HEK293T (cell line): Measurements from ENCODE around the gene PDGFRB.

Experiments used
- ARNT ChIP-seq: fragments of 450-650 bp; IDR thresholded peaks from 2 replicates; pipeline ENCODE4 v1.6.1; 2017; ENCODE audit warnings: mild to moderate bottlenecking
- BHLHE40 ChIP-seq: fragments of 450-650 bp; IDR thresholded peaks from 2 replicates; pipeline ENCODE4 v1.6.1; 2016; ENCODE audit warnings: mild to moderate bottlenecking, moderate library complexity, borderline replicate concordance
- ELF4 ChIP-seq: fragments of 450-650 bp; IDR thresholded peaks from 2 replicates; pipeline ENCODE4 v1.6.1; 2017; ENCODE audit warnings: antibody characterized with exemption
- FOXA1 ChIP-seq: fragments of 450-650 bp; IDR thresholded peaks from 2 replicates; pipeline ENCODE4 v1.6.1; 2016; ENCODE audit warnings: mild to moderate bottlenecking
- FOXK2 ChIP-seq: fragments of 450-650 bp; IDR thresholded peaks from 2 replicates; pipeline ENCODE4 v1.6.1; 2016; ENCODE audit warnings: mild to moderate bottlenecking
- FOXM1 ChIP-seq: fragments of 450-650 bp; IDR thresholded peaks from 2 replicates; pipeline ENCODE4 v1.6.1; 2017; ENCODE audit warnings: mild to moderate bottlenecking, borderline replicate concordance
- LEF1 ChIP-seq: fragments of 450-650 bp; IDR thresholded peaks from 2 replicates; pipeline ENCODE4 v1.6.1; 2017; ENCODE audit warnings: mild to moderate bottlenecking, borderline replicate concordance
- NFRKB ChIP-seq: fragments of 450-650 bp; IDR thresholded peaks from 2 replicates; pipeline ENCODE4 v1.6.1; 2016; ENCODE audit warnings: mild to moderate bottlenecking, moderate library complexity
- TARDBP ChIP-seq: fragments of 450-650 bp; IDR thresholded peaks from 2 replicates; pipeline ENCODE4 v1.6.1; 2016

GRCh38 chr5:150163035-150163434 lies 7.4 kb upstream of the PDGFRB start:
- TF ChIP-seq BHLHE40 (no peak), LEF1 (no peak), TARDBP (no peak), FOXK2 (no peak), NFRKB (no peak), FOXA1 (no peak), ELF4 (no peak), ARNT (no peak), FOXM1 (no peak)
